ENCODE data around the gene PIEZO2.

GRCh38 chr18:11162889-11163288 is 13.5 kb upstream of the PIEZO2 start:
- no peak for TF ChIP-seq CTCF (IDR thresholded peaks at IDR 0.05)
- no peak for TF ChIP-seq POLR2A (IDR thresholded peaks at IDR 0.05)
- TF ChIP-seq POLR2AphosphoS5 (IDR thresholded peaks at IDR 0.05), result no peak

Measured in breast epithelium (tissue), 3 donors.